HG02759 (cell line): ENCODE results near the gene SHISA7.

Source experiments
- ATAC-seq: cut with Tn5 transposase; IDR thresholded peaks from one replicate; pipeline ENCODE4 v1.9.1; 2021; ENCODE audit warnings: mild to moderate bottlenecking, moderate library complexity; ENCODE audit not compliant: unreplicated experiment

SHISA7 gene

GRCh38 chr19:55443045-55443823 is at the start of gene SHISA7:
TSS of gene SHISA7 (minus strand) at chr19:55443300. CDS start at chr19:55442863, 437 bp downstream.
- ATAC-seq: no peak

- ATAC-seq: no peak
Measured at GRCh38 chr19:55492362-55492944, 49.4 kb upstream of the SHISA7 start.

- no peak for ATAC-seq
Measured at GRCh38 chr19:55491546-55492360, 48.7 kb upstream of the SHISA7 start.

GRCh38 chr19:55490478-55491432 is 47.7 kb upstream of the SHISA7 start:
- no peak for ATAC-seq

GRCh38 chr19:55489711-55490477 is 46.8 kb upstream of the SHISA7 start:
- no peak for ATAC-seq

- ATAC-seq: no peak
Measured at GRCh38 chr19:55488986-55489710, 46.0 kb upstream of the SHISA7 start.

GRCh38 chr19:55487924-55488687 is 45.0 kb upstream of the SHISA7 start, which contains the start of gene SSC5D:
TSS of gene SSC5D (plus strand) at chr19:55488436. CDS start at chr19:55488590, 154 bp downstream.
- no peak for ATAC-seq

- no peak for ATAC-seq
Measured at GRCh38 chr19:55486971-55487923, 44.1 kb upstream of the SHISA7 start.

GRCh38 chr19:55486043-55486970 is 43.2 kb upstream of the SHISA7 start:
- no peak for ATAC-seq

GRCh38 chr19:55485439-55486011 is 42.4 kb upstream of the SHISA7 start:
- no peak for ATAC-seq

GRCh38 chr19:55484593-55485438 is 41.7 kb upstream of the SHISA7 start, which contains the start of gene NAT14:
TSS of gene NAT14 (plus strand) at chr19:55485188. CDS start at chr19:55485709, 521 bp downstream.
- peak; percentile 77 for ATAC-seq

GRCh38 chr19:55483706-55484592 is 40.8 kb upstream of the SHISA7 start:
- no peak for ATAC-seq

- ATAC-seq: no peak
Measured at GRCh38 chr19:55482967-55483705, 40.0 kb upstream of the SHISA7 start.
